Adrenal gland (tissue), 5 donors: Measurements from ENCODE around the gene KCNC1.

Experiments
- CTCF ChIP-seq, 6 experiments: fragments of 450-650 bp in 4 of 6; fragments of 200-600 bp in 2 of 6; sonication (generic) in 1 of 6; IDR thresholded peaks; 1 replicate in 5 of 6; 2 replicates in 1 of 6; pipeline versions ENCODE4 v1.5.1 to v1.8.0; 2016 to 2021; ENCODE audit warnings: antibody characterized with exemption in 6 of 6, mild to moderate bottlenecking in 2 of 6, moderate library complexity in 1 of 6
- POLR2A ChIP-seq, 2 donors: fragments of 450-650 bp; IDR thresholded peaks; one replicate each; pipeline ENCODE4 v1.6.1; 2017; ENCODE audit warnings: antibody characterized with exemption in 2 of 2, mild to moderate bottlenecking in 2 of 2, moderate library complexity in 1 of 2
- donor health status: DM: no; HTN: no; CAD: no.

DNA sequence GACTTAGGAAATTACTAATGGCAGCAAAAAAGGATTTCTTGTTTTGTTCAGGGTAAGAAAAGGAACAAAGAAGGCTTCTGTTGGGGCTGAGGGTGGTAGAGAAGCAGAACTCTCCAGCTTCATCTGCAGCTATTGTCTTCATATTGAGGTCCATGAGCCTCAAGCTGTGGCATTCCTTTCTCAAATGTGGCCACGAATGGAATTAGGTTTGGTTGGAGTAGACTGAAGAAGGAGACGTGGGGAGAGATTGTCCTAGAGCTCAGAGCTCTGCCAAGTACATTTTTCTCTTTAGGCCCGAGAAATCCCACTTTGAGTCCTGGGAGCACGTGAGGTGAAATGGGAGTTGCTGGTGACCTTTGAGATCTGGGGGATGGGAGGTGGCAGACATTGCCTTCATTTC is 41.0 kb upstream of the KCNC1 start:
- no peak for TF ChIP-seq CTCF (IDR thresholded peaks at IDR 0.05)
- TF ChIP-seq POLR2A (IDR thresholded peaks at IDR 0.05), result no peak
